A549 (cell line): ENCODE data around the gene RAB3C. TPM values are rescaled to one million over a fixed set of nuclear protein-coding genes. Genes with fewer than 3 reads are reported as not detected.

Experiments
- CBX2 ChIP-seq: fragments of 200-600 bp; sonication (generic); IDR thresholded peaks from 2 replicates; pipeline ENCODE4 v1.6.1; 2016; ENCODE audit warnings: low read depth, mild to moderate bottlenecking, borderline replicate concordance
- CBX8 ChIP-seq: fragments of 200-600 bp; sonication (generic); IDR thresholded peaks from 2 replicates; pipeline ENCODE4 v1.6.1; 2016
- CEBPB ChIP-seq, 2 experiments: fragments of >200 bp in 1 of 2; sonication (Bioruptor Twin) in 1 of 2; formaldehyde crosslinking in 1 of 2; IDR thresholded peaks; 2 replicates each; pipeline ENCODE4 v1.6.1; 2012 to 2016
- CHD4 ChIP-seq: fragments of 200-600 bp; sonication (generic); IDR thresholded peaks from 2 replicates; pipeline ENCODE4 v1.6.1; 2016; ENCODE audit warnings: antibody characterized with exemption, mild to moderate bottlenecking, borderline replicate concordance
- EHF ChIP-seq: fragments of 250-450 bp; sonication (Bioruptor Pico); IDR thresholded peaks from 2 replicates; pipeline ENCODE4 v1.5.0; 2020; ENCODE audit warnings: mild to moderate bottlenecking
- ESRRA ChIP-seq: fragments of 150-350 bp; IDR thresholded peaks from 2 replicates; pipeline ENCODE4 v1.6.1; 2014; ENCODE audit warnings: mild to moderate bottlenecking, low read length, borderline replicate concordance
- FOSL2 ChIP-seq, 2 experiments: fragments of 450-650 bp in 1 of 2; fragments of >200 bp in 1 of 2; sonication (Bioruptor Twin) in 1 of 2; formaldehyde crosslinking; IDR thresholded peaks; 2 replicates each; pipeline versions ENCODE4 v1.5.0 to v1.6.1; 2016 to 2020; ENCODE audit warnings: mild to moderate bottlenecking in 1 of 2, moderate library complexity in 1 of 2
- FOXS1 ChIP-seq: fragments of 250-450 bp; sonication (Bioruptor Pico); IDR thresholded peaks from 2 replicates; pipeline ENCODE4 v1.5.0; 2020; ENCODE audit warnings: mild to moderate bottlenecking, moderate library complexity
- GATA3 ChIP-seq: IDR thresholded peaks from 2 replicates; pipeline ENCODE4 v1.6.1; 2012; ENCODE audit warnings: borderline replicate concordance
- HES2 ChIP-seq: fragments of >200 bp; sonication (Bioruptor Twin); formaldehyde crosslinking; IDR thresholded peaks from 2 replicates; pipeline ENCODE4 v1.6.1; 2016
- HEYL ChIP-seq: fragments of 250-450 bp; sonication (Bioruptor Pico); IDR thresholded peaks from 2 replicates; pipeline ENCODE4 v1.8.0; 2021; ENCODE audit warnings: mild to moderate bottlenecking, moderate library complexity
- HOXB13 ChIP-seq: fragments of 250-450 bp; sonication (Bioruptor Pico); IDR thresholded peaks from 2 replicates; pipeline ENCODE4 v1.5.0; 2020; ENCODE audit warnings: low read depth, mild to moderate bottlenecking, moderate library complexity
- JUNB ChIP-seq: fragments of >200 bp; sonication (Bioruptor Twin); formaldehyde crosslinking; IDR thresholded peaks from 2 replicates; pipeline ENCODE4 v1.6.1; 2016
- KDM5A ChIP-seq: fragments of 200-600 bp; sonication (generic); IDR thresholded peaks from 2 replicates; pipeline ENCODE4 v1.6.1; 2016; ENCODE audit warnings: antibody characterized with exemption, mild to moderate bottlenecking
- MAFK ChIP-seq: fragments of 450-650 bp; IDR thresholded peaks from 2 replicates; pipeline ENCODE4 v1.6.1; 2014; ENCODE audit not compliant: partially characterized antibody
- MAZ ChIP-seq: fragments of 150-350 bp; IDR thresholded peaks from 2 replicates; pipeline ENCODE4 v1.6.1; 2014; ENCODE audit warnings: antibody characterized with exemption, low read depth, low read length, borderline replicate concordance
- MYC ChIP-seq: IDR thresholded peaks from 2 replicates; pipeline ENCODE4 v1.6.1; 2012; ENCODE audit warnings: mild to moderate bottlenecking, inconsistent platforms, low read length, improper control_type of control experiment, borderline replicate concordance
- NFE2L2 ChIP-seq: fragments of 150-350 bp; conservative IDR thresholded peaks from 2 replicates; pipeline ENCODE4 v1.6.1; 2014; ENCODE audit warnings: low read length
- NPAS2 ChIP-seq: fragments of 250-450 bp; sonication (Bioruptor Pico); IDR thresholded peaks from 2 replicates; pipeline ENCODE4 v1.8.0; 2022; ENCODE audit warnings: mild to moderate bottlenecking, moderate library complexity, borderline replicate concordance
- NR3C1 ChIP-seq: fragments of >200 bp; sonication (Bioruptor Twin); formaldehyde crosslinking; IDR thresholded peaks from 3 replicates; pipeline ENCODE4 v1.6.1; 2017
- PHF8 ChIP-seq: fragments of 200-600 bp; sonication (generic); IDR thresholded peaks from 2 replicates; pipeline ENCODE4 v1.6.1; 2016; ENCODE audit warnings: low read depth, mild to moderate bottlenecking, antibody characterized with exemption, moderate library complexity, borderline replicate concordance
- POLR2A ChIP-seq: IDR thresholded peaks from 2 replicates; pipeline ENCODE4 v1.6.1; 2012; ENCODE audit warnings: mild to moderate bottlenecking, low read length
- POLR2AphosphoS2 ChIP-seq: conservative IDR thresholded peaks from 2 replicates; pipeline ENCODE4 v1.6.1; 2012; ENCODE audit warnings: low read length, improper control_type of control experiment, inconsistent platforms
- RARB ChIP-seq: fragments of 250-450 bp; sonication (Bioruptor Pico); IDR thresholded peaks from 2 replicates; pipeline ENCODE4 v1.8.0; 2021; ENCODE audit warnings: mild to moderate bottlenecking, moderate library complexity
- RCOR1 ChIP-seq: fragments of 150-350 bp; IDR thresholded peaks from 2 replicates; pipeline ENCODE4 v1.6.1; 2014; ENCODE audit warnings: antibody characterized with exemption, low read length, low read depth
- REST ChIP-seq: fragments of 200-600 bp; sonication (generic); IDR thresholded peaks from 2 replicates; pipeline ENCODE4 v1.6.1; 2016; ENCODE audit warnings: antibody characterized with exemption, mild to moderate bottlenecking, moderate library complexity
- RFX5 ChIP-seq: fragments of 450-650 bp; IDR thresholded peaks from 2 replicates; pipeline ENCODE4 v1.7.1; 2014; ENCODE audit warnings: antibody characterized with exemption, mild to moderate bottlenecking, moderate library complexity
- SMC3 ChIP-seq: fragments of >200 bp; sonication (Bioruptor Twin); formaldehyde crosslinking; IDR thresholded peaks from 3 replicates; pipeline ENCODE4 v1.6.1; 2018; ENCODE audit warnings: inconsistent platforms
- SREBF2 ChIP-seq: fragments of 450-650 bp; IDR thresholded peaks from 2 replicates; pipeline ENCODE4 v1.6.1; 2014; ENCODE audit warnings: mild to moderate bottlenecking, moderate library complexity
- TFCP2L1 ChIP-seq: fragments of 250-450 bp; sonication (Bioruptor Pico); IDR thresholded peaks from 2 replicates; pipeline ENCODE4 v1.5.0; 2021; ENCODE audit warnings: mild to moderate bottlenecking
- TP53 ChIP-seq: fragments of 250-450 bp; sonication (Bioruptor Pico); IDR thresholded peaks from 2 replicates; pipeline ENCODE4 v1.5.0; 2021; ENCODE audit warnings: mild to moderate bottlenecking, moderate library complexity
- ZC3H11A ChIP-seq: fragments of 450-650 bp; IDR thresholded peaks from 2 replicates; pipeline ENCODE4 v1.6.1; 2014; ENCODE audit warnings: antibody characterized with exemption, mild to moderate bottlenecking
- ZNF302 ChIP-seq: fragments of 250-450 bp; sonication (Bioruptor Pico); IDR thresholded peaks from 2 replicates; pipeline ENCODE4 v1.9.0; 2021; ENCODE audit warnings: inconsistent platforms, mild to moderate bottlenecking, moderate library complexity
- polyA plus RNA-seq, 4 experiments: library from polyadenylated mRNA; depleted of rRNA in 3 of 4; stranded (reverse); fragments of >200 nt; fragmentation: RNase III in 1 of 4; extraction: RNeasy Plus Mini Kit Qiagen cat#74134 plus additional on column Dnase treatment in 1 of 4; gene quantifications; 2 replicates in 3 of 4; 3 replicates in 1 of 4; pipeline ENCODE4 v1.2.3, GENCODE V29; 2011 to 2017
- TF ChIP-seq, protein P1 (sequence below): fragments of 250-450 bp; sonication (Bioruptor Pico); IDR thresholded peaks from 2 replicates; pipeline ENCODE4 v1.5.0; 2021; ENCODE audit warnings: mild to moderate bottlenecking, moderate library complexity, borderline replicate concordance
- TF ChIP-seq, protein P2 (sequence below): fragments of >200 bp; sonication (Bioruptor Twin); formaldehyde crosslinking; IDR thresholded peaks from 3 replicates; pipeline ENCODE4 v1.6.1; 2016
- TF ChIP-seq, protein P3 (sequence below): fragments of 250-450 bp; sonication (Bioruptor Pico); IDR thresholded peaks from 2 replicates; pipeline ENCODE4 v1.5.0; 2020; ENCODE audit warnings: low read depth, mild to moderate bottlenecking, moderate library complexity

Gene RAB3C
- polyA plus RNA-seq, 2 of the 4 experiments (the other 2 are of a cell fraction) = not detected

DNA sequence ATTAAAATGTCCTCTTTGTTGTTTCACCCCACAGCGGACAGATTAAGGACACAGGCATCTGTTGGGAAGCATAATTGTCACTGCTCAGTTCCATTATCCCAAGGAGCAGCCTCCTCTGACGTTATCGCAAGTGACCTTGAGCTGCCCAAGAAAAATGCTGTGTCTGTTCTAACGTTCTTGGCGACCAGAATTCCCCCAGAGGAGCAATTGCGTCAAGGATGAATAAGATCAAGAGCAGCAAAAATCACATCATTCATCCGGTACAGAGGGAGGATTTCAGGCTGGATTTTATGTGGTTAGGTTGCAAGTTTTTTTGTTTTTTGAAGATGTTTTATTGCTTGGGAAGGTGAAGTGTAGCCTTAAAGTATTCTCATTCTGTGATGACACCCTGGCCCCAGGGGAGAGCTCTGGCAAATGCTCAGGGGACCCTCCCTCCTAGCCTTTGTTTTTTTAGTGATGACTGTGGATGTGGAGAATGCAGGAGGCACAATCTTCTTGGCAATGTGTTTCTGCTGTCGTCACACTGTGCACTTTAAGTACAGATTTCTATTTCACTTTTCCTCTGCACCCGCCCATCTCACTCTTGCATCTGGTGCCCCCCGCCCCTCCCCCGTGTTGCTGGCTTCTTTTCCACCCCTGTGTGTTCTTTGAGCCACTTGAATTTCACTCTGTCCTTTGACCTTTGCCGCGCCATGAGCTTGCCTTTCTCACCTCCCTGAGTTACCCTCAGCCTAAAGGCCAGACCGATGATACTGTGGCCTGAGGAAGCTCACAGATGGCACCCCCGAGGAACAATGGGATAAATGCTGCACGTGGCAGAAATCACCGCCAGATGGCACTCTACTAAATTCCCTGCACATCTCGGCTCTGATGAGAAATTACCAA lies 308.5 kb downstream of the RAB3C start (continued):
- TF ChIP-seq SREBF2 (no peak), ZC3H11A (no peak), NPAS2 (CRISPR knock-in tag) (no peak), CHD4 (no peak), TFCP2L1 (CRISPR knock-in tag) (no peak), KDM5A (no peak), EHF (CRISPR knock-in tag) (peak; percentile 69), RCOR1 (no peak), PHF8 (no peak), HOXB13 (no peak; the same call in 1 of the 2 replicates), RARB (CRISPR knock-in tag) (peak; percentile 90; the same call in 1 of the 2 replicates), HES2 (peak; percentile 67), REST (no peak), RFX5 (0 out of 2 replicates have a peak, but pooled peaks have one; percentile 20), CBX8 (no peak), MAZ (no peak), ESRRA (peak; percentile 98), NFE2L2 (peak; percentile 36; the same call in 1 of the 2 replicates), JUNB (peak; percentile 100), FOXS1 (CRISPR knock-in tag) (no peak; the same call in 1 of the 2 replicates), POLR2AphosphoS2 (no peak), SMC3 (peak; percentile 91), POLR2A (no peak), CBX2 (no peak), MYC (peak; percentile 77), ZNF302 (CRISPR knock-in tag) (no peak), TP53 (CRISPR knock-in tag) (no peak), CEBPB (IDR thresholded peaks at IDR 0.05) (peak; percentile 91 to 94), GATA3 (peak; percentile 99), MAFK (peak; percentile 98), FOSL2 (IDR thresholded peaks at IDR 0.05) (peak; percentile 92), FOSL2 (CRISPR knock-in tag; IDR thresholded peaks at IDR 0.05) (peak; percentile 93), NR3C1 (peak; percentile 77; the same call in 1 of the 3 replicates), HEYL (CRISPR knock-in tag) (no peak)
- TF ChIP-seq, protein P1, sequence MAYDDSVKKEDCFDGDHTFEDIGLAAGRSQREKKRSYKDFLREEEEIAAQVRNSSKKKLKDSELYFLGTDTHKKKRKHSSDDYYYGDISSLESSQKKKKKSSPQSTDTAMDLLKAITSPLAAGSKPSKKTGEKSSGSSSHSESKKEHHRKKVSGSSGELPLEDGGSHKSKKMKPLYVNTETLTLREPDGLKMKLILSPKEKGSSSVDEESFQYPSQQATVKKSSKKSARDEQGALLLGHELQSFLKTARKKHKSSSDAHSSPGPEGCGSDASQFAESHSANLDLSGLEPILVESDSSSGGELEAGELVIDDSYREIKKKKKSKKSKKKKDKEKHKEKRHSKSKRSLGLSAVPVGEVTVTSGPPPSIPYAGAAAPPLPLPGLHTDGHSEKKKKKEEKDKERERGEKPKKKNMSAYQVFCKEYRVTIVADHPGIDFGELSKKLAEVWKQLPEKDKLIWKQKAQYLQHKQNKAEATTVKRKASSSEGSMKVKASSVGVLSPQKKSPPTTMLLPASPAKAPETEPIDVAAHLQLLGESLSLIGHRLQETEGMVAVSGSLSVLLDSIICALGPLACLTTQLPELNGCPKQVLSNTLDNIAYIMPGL (CRISPR knock-in tag) = no peak
- TF ChIP-seq, protein P2, sequence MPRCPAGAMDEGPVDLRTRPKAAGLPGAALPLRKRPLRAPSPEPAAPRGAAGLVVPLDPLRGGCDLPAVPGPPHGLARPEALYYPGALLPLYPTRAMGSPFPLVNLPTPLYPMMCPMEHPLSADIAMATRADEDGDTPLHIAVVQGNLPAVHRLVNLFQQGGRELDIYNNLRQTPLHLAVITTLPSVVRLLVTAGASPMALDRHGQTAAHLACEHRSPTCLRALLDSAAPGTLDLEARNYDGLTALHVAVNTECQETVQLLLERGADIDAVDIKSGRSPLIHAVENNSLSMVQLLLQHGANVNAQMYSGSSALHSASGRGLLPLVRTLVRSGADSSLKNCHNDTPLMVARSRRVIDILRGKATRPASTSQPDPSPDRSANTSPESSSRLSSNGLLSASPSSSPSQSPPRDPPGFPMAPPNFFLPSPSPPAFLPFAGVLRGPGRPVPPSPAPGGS = peak; percentile 98
- TF ChIP-seq, protein P3, sequence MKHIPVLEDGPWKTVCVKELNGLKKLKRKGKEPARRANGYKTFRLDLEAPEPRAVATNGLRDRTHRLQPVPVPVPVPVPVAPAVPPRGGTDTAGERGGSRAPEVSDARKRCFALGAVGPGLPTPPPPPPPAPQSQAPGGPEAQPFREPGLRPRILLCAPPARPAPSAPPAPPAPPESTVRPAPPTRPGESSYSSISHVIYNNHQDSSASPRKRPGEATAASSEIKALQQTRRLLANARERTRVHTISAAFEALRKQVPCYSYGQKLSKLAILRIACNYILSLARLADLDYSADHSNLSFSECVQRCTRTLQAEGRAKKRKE (CRISPR knock-in tag) = peak; percentile 75; the same call in 1 of the 2 replicates
